HG03066 (cell line): ENCODE data around the gene SELL.
A peak's percentile ranks its signal among the peaks of the same experiment; 100 is the strongest.
"Not testable (repeated sequence)": the region's sequence is repeated elsewhere in the genome, so short reads cannot be mapped to it uniquely, and the experiment has no call there.

Experiments used
- ATAC-seq: cut with Tn5 transposase; IDR thresholded peaks from one replicate; pipeline ENCODE4 v1.9.1; 2021; ENCODE audit warnings: low read depth; ENCODE audit not compliant: unreplicated experiment

The SELL gene

DNA sequence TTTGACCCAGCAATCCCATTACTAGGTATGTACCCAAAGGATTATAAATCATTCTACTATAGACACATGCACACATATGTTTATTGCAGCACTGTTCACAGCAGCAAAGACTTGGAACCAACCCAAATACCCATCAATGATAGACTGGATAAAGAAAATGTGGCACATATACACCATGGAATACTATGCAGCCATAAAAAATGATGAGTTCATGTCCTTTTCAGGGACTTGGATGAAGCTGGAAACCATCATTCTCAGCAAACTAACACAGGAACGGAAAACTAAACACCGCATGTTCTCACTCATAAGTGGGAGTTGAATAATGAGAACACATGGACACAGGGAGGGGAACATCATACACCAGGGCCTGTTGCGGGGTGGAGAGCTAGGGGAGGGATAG, 41.2 kb downstream of the SELL start:
- not testable (repeated sequence) for ATAC-seq

DNA sequence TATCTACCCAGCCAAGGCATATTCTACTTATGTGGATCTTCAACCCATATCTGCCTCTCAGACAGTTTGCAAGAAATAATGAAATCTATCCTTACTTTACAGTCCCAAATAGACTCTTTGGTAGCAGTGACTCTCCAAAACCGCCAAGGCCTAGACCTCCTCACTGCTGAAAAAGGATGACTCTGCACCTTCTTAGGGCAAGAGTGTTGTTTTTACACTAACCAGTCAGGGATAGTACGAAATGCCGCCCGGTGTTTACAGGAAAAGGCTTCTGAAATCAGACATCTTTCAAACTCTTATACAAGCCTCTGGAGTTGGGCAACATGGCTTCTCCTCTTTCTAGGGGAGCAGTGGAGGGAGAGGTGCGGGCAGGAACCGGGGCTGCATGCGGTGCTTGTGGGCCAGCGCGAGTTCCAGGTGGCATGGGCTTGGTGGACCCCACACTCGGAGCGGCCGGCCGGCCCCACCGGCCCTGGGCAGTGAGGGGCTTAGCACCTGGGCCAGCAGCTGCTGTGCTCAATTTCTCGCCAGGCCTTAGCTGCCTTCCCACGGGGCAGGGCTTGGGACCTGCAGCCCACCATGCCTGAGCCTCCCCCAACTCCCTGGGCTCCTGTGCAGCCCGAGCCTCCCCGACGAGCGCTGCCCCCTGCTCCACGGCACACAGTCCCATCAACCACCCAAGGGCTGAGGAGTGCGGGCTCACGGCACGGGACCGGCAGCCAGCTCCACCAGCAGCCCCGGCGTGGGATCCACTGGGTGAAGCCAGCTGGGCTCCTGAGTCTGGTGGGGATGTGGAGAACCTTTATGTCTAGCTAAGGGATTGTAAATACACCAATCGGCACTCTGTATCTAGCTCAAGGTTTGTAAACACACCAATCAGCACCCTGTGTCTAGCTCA, 43.5 kb downstream of the SELL start:
- ATAC-seq, result not testable (repeated sequence)

- ATAC-seq, result peak; percentile 63
Observed at GRCh38 chr1:169667227-169667639, 44.2 kb downstream of the SELL start.

GRCh38 chr1:169662680-169663079, 48.7 kb downstream of the SELL start:
- ATAC-seq, result not testable (repeated sequence)

GRCh38 chr1:169661066-169661465, 50.4 kb downstream of the SELL start:
- not testable (repeated sequence) for ATAC-seq

GRCh38 chr1:169658777-169659176, 52.6 kb downstream of the SELL start:
- not testable (repeated sequence) for ATAC-seq

GRCh38 chr1:169653873-169654272, 57.5 kb downstream of the SELL start:
- no peak for ATAC-seq

DNA sequence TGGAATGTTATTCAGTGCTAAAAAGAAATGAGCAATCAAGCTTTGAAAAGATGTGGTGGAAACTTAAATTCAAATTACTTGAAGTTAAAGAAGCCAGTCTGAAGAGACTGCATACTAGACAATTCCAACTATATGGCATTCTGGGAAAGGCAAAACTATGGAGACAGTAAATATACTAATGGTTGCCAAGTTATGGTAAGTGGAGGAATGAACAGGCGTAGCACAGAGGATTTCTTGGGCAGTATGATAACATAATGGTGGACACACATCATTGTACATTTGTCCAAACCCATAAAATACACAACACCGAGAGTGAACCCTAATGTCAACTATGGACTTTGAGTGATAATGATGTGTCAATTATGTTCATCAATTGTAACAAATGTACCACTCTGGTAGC, 60.4 kb downstream of the SELL start:
- no peak for ATAC-seq

DNA sequence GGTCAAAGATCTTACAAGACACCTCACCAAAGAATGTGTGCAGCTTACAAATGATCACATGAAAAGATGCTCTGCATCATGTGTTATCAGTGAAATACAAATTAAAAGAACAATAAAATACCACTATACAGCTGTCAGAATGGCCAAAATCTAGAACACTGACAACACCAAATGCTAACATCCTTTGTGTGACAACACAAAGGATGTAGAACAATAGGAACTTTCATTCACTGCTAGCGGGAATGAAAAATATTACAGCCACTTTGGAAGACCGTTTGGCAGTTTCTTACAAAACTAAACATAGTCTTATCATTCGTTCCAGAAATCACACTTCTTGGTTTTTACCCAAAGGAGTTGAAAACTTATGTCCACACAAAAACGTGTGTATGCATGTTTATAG, 60.9 kb downstream of the SELL start:
- no peak for ATAC-seq

DNA sequence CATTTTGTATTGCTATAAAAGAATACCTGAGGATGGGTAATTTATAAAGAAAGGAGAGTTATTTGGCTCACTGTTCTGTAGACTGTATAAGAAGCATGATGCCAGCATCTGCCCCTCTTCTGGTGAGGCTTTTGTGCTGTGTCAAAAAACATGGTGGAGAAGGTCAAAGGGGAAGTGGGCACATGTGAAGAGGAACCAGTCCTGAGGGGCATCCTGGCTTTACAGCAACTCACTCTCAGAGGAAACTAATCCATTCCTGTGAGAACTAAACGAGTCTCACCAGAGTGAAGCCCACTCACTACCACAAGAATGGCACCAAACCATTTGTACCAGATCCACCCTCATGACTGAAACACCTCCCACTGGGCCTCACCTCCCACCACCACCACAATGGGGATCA, 62.7 kb downstream of the SELL start:
- no peak for ATAC-seq

DNA sequence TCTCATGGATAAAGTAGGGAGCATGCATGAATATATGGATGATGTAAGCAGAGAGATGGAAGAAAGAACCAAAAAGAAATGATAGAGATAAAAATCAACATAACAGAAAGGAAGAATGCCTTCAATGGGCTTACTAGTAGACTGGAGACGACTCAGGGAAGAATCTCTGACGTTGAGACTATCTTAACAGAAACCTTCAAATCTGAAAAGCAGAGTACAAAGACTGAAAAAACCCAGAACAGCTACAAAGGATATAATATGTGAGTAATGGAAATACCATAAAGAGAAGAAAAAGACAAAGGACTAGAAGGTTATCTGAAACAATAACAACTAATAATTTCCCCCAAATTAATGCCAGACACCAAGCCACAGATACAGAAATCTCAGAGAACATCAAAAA, 63.2 kb downstream of the SELL start:
- no peak for ATAC-seq

- ATAC-seq, result no peak
Observed at GRCh38 chr1:169647512-169647911, 63.9 kb downstream of the SELL start.

- ATAC-seq, result no peak
Observed at GRCh38 chr1:169644297-169644696, 67.1 kb downstream of the SELL start.
